SK-N-SH treated with all-trans-retinoic acid at 6 μM for 48 hours (cell line): ENCODE results near the gene FOXF1.

Experiments
- ATAC-seq: fragments of 200-7000 bp; cut with Tn5 transposase; 3 replicates; pipeline ENCODE4 v1.9.1; 2020; ENCODE audit warnings: mild to moderate bottlenecking, moderate library complexity
- ARNTL ChIP-seq: fragments of 450-650 bp; formaldehyde crosslinking; IDR thresholded peaks from 2 replicates; pipeline ENCODE4 v1.5.0; 2020; ENCODE audit warnings: low read depth, mild to moderate bottlenecking, moderate library complexity, borderline replicate concordance
- CSDC2 ChIP-seq: fragments of 250-450 bp; sonication (Bioruptor Pico); IDR thresholded peaks from 2 replicates; pipeline ENCODE4 v1.5.0; 2020; ENCODE audit warnings: mild to moderate bottlenecking, moderate library complexity
- ESRRG ChIP-seq: fragments of 250-450 bp; sonication (Bioruptor Pico); IDR thresholded peaks from 2 replicates; pipeline ENCODE4 v1.6.1; 2021; ENCODE audit warnings: mild to moderate bottlenecking
- GLIS3 ChIP-seq: fragments of 250-450 bp; sonication (Bioruptor Pico); IDR thresholded peaks from 2 replicates; pipeline ENCODE4 v1.5.0; 2020; ENCODE audit warnings: mild to moderate bottlenecking, moderate library complexity
- ISL1 ChIP-seq: fragments of 250-450 bp; sonication (Bioruptor Pico); IDR thresholded peaks from 2 replicates; pipeline ENCODE4 v2.1.2; 2022; ENCODE audit warnings: mild to moderate bottlenecking, moderate library complexity
- OSR1 ChIP-seq: fragments of 250-450 bp; sonication (Bioruptor Pico); IDR thresholded peaks from 2 replicates; pipeline ENCODE4 v1.8.0; 2022; ENCODE audit warnings: moderate library complexity, mild to moderate bottlenecking, inconsistent platforms
- PPARA ChIP-seq: fragments of 250-450 bp; sonication (Bioruptor Pico); IDR thresholded peaks from 2 replicates; pipeline ENCODE4 v1.5.0; 2020; ENCODE audit warnings: mild to moderate bottlenecking, borderline replicate concordance
- SNAI2 ChIP-seq: fragments of 250-450 bp; sonication (Bioruptor Pico); IDR thresholded peaks from 2 replicates; pipeline ENCODE4 v1.5.0; 2020; ENCODE audit warnings: mild to moderate bottlenecking, moderate library complexity
- TCF4 ChIP-seq: fragments of 250-450 bp; sonication (Bioruptor Pico); IDR thresholded peaks from 2 replicates; pipeline ENCODE4 v1.8.0; 2021; ENCODE audit warnings: mild to moderate bottlenecking, moderate library complexity, borderline replicate concordance
- TOX ChIP-seq: fragments of 250-450 bp; sonication (Bioruptor Pico); IDR thresholded peaks from 2 replicates; pipeline ENCODE4 v1.8.0; 2021; ENCODE audit warnings: mild to moderate bottlenecking, moderate library complexity, borderline replicate concordance
- ZC3H10 ChIP-seq: fragments of 250-450 bp; sonication (Bioruptor Pico); IDR thresholded peaks from 2 replicates; pipeline ENCODE4 v1.5.1; 2021; ENCODE audit warnings: mild to moderate bottlenecking, moderate library complexity
- ZFP3 ChIP-seq: fragments of 250-450 bp; sonication (Bioruptor Pico); IDR thresholded peaks from 2 replicates; pipeline ENCODE4 v1.5.0; 2020; ENCODE audit warnings: mild to moderate bottlenecking, moderate library complexity
- ZFP30 ChIP-seq: fragments of 450-650 bp; formaldehyde crosslinking; IDR thresholded peaks from 2 replicates; pipeline ENCODE4 v1.5.0; 2022; ENCODE audit warnings: mild to moderate bottlenecking, moderate library complexity
- ZNF565 ChIP-seq: fragments of 450-650 bp; formaldehyde crosslinking; conservative IDR thresholded peaks from 2 replicates; pipeline ENCODE4 v1.5.0; 2020; ENCODE audit warnings: low read depth, mild to moderate bottlenecking, moderate library complexity
- ZNF70 ChIP-seq: fragments of 450-650 bp; formaldehyde crosslinking; IDR thresholded peaks from 2 replicates; pipeline ENCODE4 v1.5.0; 2020; ENCODE audit warnings: mild to moderate bottlenecking, moderate library complexity
- ZNF8 ChIP-seq: fragments of 450-650 bp; formaldehyde crosslinking; IDR thresholded peaks from 2 replicates; pipeline ENCODE4 v1.5.0; 2020; ENCODE audit warnings: mild to moderate bottlenecking, moderate library complexity
- TF ChIP-seq, protein P1 (sequence below): fragments of 250-450 bp; sonication (Bioruptor Pico); IDR thresholded peaks from 2 replicates; pipeline ENCODE4 v1.5.1; 2020; ENCODE audit warnings: low read depth, mild to moderate bottlenecking, moderate library complexity
- TF ChIP-seq, protein P2 (sequence below): fragments of 250-450 bp; sonication (Bioruptor Pico); IDR thresholded peaks from 2 replicates; pipeline ENCODE4 v1.8.0; 2020; ENCODE audit warnings: mild to moderate bottlenecking, moderate library complexity, borderline replicate concordance
- TF ChIP-seq, protein P3 (sequence below): fragments of 250-450 bp; sonication (Bioruptor Pico); IDR thresholded peaks from 2 replicates; pipeline ENCODE4 v1.5.0; 2020; ENCODE audit warnings: mild to moderate bottlenecking, moderate library complexity
- TF ChIP-seq, protein P4 (sequence below): fragments of 250-450 bp; sonication (Bioruptor Pico); IDR thresholded peaks from 2 replicates; pipeline ENCODE4 v1.5.1; 2021; ENCODE audit warnings: mild to moderate bottlenecking, moderate library complexity
- TF ChIP-seq, protein P5 (sequence below): fragments of 250-450 bp; sonication (Bioruptor Pico); IDR thresholded peaks from 2 replicates; pipeline ENCODE4 v1.8.0; 2021; ENCODE audit warnings: low read depth, mild to moderate bottlenecking, moderate library complexity, borderline replicate concordance

FOXF1 gene

DNA sequence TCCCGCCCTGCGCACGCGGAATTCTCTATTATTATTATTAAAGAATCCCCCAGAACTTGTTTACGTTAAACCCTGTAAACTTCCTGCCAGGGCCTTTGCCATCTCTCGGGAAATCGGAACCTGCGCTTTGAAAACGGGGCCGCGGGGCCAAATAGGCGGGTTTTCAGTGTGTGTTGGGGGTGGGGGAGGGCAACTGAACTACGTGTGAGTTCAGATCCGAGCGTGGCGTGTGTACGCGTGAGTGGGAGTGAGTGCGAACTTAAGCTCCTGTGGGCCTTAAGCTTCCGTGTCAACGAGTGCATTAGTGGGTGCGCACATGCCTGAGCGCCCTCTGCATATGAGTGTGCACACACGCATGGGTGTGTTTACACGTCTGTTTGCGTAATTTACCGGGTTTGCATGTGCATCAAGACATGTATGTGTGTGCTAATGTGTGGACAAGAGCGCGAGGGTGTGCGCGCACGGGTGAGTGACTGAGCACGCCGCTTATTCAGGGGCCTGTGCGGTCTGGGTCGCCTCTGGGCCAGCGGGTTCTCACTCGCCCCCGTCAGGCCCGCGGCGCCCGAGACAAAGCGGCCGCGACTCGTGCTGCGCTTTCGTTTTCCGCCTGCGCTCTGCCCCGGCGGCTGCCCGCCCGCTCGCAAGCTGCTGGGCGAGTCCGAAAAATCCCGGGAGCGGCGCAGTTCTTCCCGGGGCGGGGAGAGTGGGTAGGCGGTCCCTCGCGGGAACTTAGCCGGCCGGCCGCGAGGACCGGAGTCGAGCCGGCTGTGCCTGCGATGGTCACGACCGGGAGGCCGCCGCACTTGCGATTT, 1.2 kb upstream of the FOXF1 start:
- ATAC-seq = peak; percentile 27
- TF ChIP-seq TCF4 (no peak), ZNF8 (no peak), CSDC2 (no peak), ZFP3 (no peak), ZNF565 (CRISPR knock-in tag) (no peak), ZC3H10 (CRISPR knock-in tag) (no peak), ISL1 (CRISPR knock-in tag) (no peak), GLIS3 (CRISPR knock-in tag) (no peak), PPARA (CRISPR knock-in tag) (no peak), ZNF70 (no peak), ARNTL (CRISPR knock-in tag) (no peak), ZFP30 (CRISPR knock-in tag) (no peak), TOX (CRISPR knock-in tag) (no peak)
- TF ChIP-seq, protein P1, sequence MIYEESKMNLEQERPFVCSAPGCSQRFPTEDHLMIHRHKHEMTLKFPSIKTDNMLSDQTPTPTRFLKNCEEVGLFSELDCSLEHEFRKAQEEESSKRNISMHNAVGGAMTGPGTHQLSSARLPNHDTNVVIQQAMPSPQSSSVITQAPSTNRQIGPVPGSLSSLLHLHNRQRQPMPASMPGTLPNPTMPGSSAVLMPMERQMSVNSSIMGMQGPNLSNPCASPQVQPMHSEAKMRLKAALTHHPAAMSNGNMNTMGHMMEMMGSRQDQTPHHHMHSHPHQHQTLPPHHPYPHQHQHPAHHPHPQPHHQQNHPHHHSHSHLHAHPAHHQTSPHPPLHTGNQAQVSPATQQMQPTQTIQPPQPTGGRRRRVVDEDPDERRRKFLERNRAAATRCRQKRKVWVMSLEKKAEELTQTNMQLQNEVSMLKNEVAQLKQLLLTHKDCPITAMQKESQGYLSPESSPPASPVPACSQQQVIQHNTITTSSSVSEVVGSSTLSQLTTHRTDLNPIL (CRISPR knock-in tag) = no peak
- TF ChIP-seq, protein P2, sequence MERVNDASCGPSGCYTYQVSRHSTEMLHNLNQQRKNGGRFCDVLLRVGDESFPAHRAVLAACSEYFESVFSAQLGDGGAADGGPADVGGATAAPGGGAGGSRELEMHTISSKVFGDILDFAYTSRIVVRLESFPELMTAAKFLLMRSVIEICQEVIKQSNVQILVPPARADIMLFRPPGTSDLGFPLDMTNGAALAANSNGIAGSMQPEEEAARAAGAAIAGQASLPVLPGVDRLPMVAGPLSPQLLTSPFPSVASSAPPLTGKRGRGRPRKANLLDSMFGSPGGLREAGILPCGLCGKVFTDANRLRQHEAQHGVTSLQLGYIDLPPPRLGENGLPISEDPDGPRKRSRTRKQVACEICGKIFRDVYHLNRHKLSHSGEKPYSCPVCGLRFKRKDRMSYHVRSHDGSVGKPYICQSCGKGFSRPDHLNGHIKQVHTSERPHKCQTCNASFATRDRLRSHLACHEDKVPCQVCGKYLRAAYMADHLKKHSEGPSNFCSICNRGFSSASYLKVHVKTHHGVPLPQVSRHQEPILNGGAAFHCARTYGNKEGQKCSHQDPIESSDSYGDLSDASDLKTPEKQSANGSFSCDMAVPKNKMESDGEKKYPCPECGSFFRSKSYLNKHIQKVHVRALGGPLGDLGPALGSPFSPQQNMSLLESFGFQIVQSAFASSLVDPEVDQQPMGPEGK = no peak
- TF ChIP-seq, protein P3, sequence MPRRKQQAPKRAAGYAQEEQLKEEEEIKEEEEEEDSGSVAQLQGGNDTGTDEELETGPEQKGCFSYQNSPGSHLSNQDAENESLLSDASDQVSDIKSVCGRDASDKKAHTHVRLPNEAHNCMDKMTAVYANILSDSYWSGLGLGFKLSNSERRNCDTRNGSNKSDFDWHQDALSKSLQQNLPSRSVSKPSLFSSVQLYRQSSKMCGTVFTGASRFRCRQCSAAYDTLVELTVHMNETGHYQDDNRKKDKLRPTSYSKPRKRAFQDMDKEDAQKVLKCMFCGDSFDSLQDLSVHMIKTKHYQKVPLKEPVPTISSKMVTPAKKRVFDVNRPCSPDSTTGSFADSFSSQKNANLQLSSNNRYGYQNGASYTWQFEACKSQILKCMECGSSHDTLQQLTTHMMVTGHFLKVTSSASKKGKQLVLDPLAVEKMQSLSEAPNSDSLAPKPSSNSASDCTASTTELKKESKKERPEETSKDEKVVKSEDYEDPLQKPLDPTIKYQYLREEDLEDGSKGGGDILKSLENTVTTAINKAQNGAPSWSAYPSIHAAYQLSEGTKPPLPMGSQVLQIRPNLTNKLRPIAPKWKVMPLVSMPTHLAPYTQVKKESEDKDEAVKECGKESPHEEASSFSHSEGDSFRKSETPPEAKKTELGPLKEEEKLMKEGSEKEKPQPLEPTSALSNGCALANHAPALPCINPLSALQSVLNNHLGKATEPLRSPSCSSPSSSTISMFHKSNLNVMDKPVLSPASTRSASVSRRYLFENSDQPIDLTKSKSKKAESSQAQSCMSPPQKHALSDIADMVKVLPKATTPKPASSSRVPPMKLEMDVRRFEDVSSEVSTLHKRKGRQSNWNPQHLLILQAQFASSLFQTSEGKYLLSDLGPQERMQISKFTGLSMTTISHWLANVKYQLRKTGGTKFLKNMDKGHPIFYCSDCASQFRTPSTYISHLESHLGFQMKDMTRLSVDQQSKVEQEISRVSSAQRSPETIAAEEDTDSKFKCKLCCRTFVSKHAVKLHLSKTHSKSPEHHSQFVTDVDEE (CRISPR knock-in tag) = no peak

- TF ChIP-seq, protein P1 (CRISPR knock-in tag) = no peak
- no peak for TF ChIP-seq ISL1 (CRISPR knock-in tag)
- TF ChIP-seq, protein P3 (CRISPR knock-in tag) = no peak
- TF ChIP-seq ZFP30 (CRISPR knock-in tag) = no peak
- TF ChIP-seq OSR1 (CRISPR knock-in tag) = no peak
- TF ChIP-seq TOX (CRISPR knock-in tag) = no peak
- TF ChIP-seq, protein P2 = no peak
- TF ChIP-seq ZFP3 = no peak
- TF ChIP-seq ZNF565 (CRISPR knock-in tag) = no peak
- TF ChIP-seq, protein P4, sequence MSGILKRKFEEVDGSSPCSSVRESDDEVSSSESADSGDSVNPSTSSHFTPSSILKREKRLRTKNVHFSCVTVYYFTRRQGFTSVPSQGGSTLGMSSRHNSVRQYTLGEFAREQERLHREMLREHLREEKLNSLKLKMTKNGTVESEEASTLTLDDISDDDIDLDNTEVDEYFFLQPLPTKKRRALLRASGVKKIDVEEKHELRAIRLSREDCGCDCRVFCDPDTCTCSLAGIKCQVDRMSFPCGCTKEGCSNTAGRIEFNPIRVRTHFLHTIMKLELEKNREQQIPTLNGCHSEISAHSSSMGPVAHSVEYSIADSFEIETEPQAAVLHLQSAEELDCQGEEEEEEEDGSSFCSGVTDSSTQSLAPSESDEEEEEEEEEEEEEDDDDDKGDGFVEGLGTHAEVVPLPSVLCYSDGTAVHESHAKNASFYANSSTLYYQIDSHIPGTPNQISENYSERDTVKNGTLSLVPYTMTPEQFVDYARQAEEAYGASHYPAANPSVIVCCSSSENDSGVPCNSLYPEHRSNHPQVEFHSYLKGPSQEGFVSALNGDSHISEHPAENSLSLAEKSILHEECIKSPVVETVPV (CRISPR knock-in tag) = no peak
- no peak for TF ChIP-seq ZNF70
- TF ChIP-seq ESRRG (CRISPR knock-in tag) = no peak
- TF ChIP-seq, protein P5, sequence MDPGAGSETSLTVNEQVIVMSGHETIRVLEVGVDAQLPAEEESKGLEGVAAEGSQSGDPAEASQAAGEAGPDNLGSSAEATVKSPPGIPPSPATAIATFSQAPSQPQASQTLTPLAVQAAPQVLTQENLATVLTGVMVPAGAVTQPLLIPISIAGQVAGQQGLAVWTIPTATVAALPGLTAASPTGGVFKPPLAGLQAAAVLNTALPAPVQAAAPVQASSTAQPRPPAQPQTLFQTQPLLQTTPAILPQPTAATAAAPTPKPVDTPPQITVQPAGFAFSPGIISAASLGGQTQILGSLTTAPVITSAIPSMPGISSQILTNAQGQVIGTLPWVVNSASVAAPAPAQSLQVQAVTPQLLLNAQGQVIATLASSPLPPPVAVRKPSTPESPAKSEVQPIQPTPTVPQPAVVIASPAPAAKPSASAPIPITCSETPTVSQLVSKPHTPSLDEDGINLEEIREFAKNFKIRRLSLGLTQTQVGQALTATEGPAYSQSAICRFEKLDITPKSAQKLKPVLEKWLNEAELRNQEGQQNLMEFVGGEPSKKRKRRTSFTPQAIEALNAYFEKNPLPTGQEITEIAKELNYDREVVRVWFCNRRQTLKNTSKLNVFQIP (CRISPR knock-in tag) = no peak
- TF ChIP-seq TCF4 = no peak
- TF ChIP-seq GLIS3 (CRISPR knock-in tag) = no peak
- TF ChIP-seq SNAI2 (CRISPR knock-in tag) = no peak
- no peak for ATAC-seq
Measured at GRCh38 chr16:86509759-86510464, 415 bp upstream of the FOXF1 start.
